Superior temporal gyrus (tissue), 1 donor: ENCODE data around the gene TAGLN.
"Not testable (repeated sequence)": the region's sequence is repeated elsewhere in the genome, so short reads cannot be mapped to it uniquely, and the experiment has no call there.

Source experiments
- DNase-seq: peaks from one replicate; pipeline ENCODE4 v3.0.0-alpha.2; 2016; ENCODE audit errors: extremely low spot score

TAGLN gene

GRCh38 chr11:117180661-117181585 is 18.2 kb upstream of the TAGLN start:
- DNase-seq = peak; percentile 80

GRCh38 chr11:117181586-117182550 is 17.3 kb upstream of the TAGLN start:
- DNase-seq = no peak

GRCh38 chr11:117182551-117182935 is 16.6 kb upstream of the TAGLN start:
- DNase-seq = no peak

- not testable (repeated sequence) for DNase-seq
Observed at GRCh38 chr11:117183178-117183577, 16.0 kb upstream of the TAGLN start.

- no peak for DNase-seq
Observed at GRCh38 chr11:117183724-117184349, 15.3 kb upstream of the TAGLN start.

GRCh38 chr11:117185736-117186430 is 13.3 kb upstream of the TAGLN start:
- DNase-seq = no peak

GRCh38 chr11:117186431-117186761 is 12.8 kb upstream of the TAGLN start:
- DNase-seq = no peak

- DNase-seq = no peak
Observed at GRCh38 chr11:117187007-117187406, 12.2 kb upstream of the TAGLN start.

- DNase-seq = no peak
Observed at GRCh38 chr11:117187428-117187798, 11.8 kb upstream of the TAGLN start.

GRCh38 chr11:117187799-117188481 is 11.2 kb upstream of the TAGLN start:
- DNase-seq = no peak

- no peak for DNase-seq
Observed at GRCh38 chr11:117188620-117189081, 10.5 kb upstream of the TAGLN start.

- DNase-seq = no peak
Observed at GRCh38 chr11:117189191-117189940, 9.8 kb upstream of the TAGLN start.

GRCh38 chr11:117189941-117190544 is 9.1 kb upstream of the TAGLN start:
- DNase-seq = no peak

GRCh38 chr11:117191680-117192400 is 7.3 kb upstream of the TAGLN start:
- DNase-seq = no peak

GRCh38 chr11:117192401-117192875 is 6.7 kb upstream of the TAGLN start:
- no peak for DNase-seq

- no peak for DNase-seq
Observed at GRCh38 chr11:117193130-117194020, 5.8 kb upstream of the TAGLN start.

- no peak for DNase-seq
Observed at GRCh38 chr11:117194267-117194666, 4.9 kb upstream of the TAGLN start.

GRCh38 chr11:117195258-117195657 is 3.9 kb upstream of the TAGLN start:
- no peak for DNase-seq
